BLaER1 (cell line): Measurements from ENCODE around the gene COLEC12.
"Not testable (repeated sequence)": the region's sequence is repeated elsewhere in the genome, so short reads cannot be mapped to it uniquely, and the experiment has no call there.

Source experiments
- H3K27ac ChIP-seq: shearing (Covaris generic); formaldehyde crosslinking; 2 replicates; pipeline ENCODE4 v1.8.1; 2022
- H3K27me3 ChIP-seq: shearing (Covaris generic); formaldehyde crosslinking; 2 replicates; pipeline ENCODE4 v1.8.1; 2022
- H3K36me3 ChIP-seq: shearing (Covaris generic); formaldehyde crosslinking; 2 replicates; pipeline ENCODE4 v1.8.1; 2022
- H3K4me1 ChIP-seq: shearing (Covaris generic); formaldehyde crosslinking; 2 replicates; pipeline ENCODE4 v1.8.1; 2022
- H3K4me2 ChIP-seq: shearing (Covaris generic); formaldehyde crosslinking; 2 replicates; pipeline ENCODE4 v1.8.1; 2022
- H3K4me3 ChIP-seq: shearing (Covaris generic); formaldehyde crosslinking; 2 replicates; pipeline ENCODE4 v1.8.1; 2022
- H3K9ac ChIP-seq: shearing (Covaris generic); formaldehyde crosslinking; 2 replicates; pipeline ENCODE4 v1.8.1; 2022
- H3K9me3 ChIP-seq: shearing (Covaris generic); formaldehyde crosslinking; 2 replicates; pipeline ENCODE4 v1.8.1; 2022
- H4K20me1 ChIP-seq: shearing (Covaris generic); formaldehyde crosslinking; 2 replicates; pipeline ENCODE4 v1.8.1; 2022
- Cebpa-rat ChIP-seq: shearing (Covaris generic); IDR thresholded peaks from 2 replicates; pipeline ENCODE4 v1.8.1; 2022

Gene COLEC12

DNA sequence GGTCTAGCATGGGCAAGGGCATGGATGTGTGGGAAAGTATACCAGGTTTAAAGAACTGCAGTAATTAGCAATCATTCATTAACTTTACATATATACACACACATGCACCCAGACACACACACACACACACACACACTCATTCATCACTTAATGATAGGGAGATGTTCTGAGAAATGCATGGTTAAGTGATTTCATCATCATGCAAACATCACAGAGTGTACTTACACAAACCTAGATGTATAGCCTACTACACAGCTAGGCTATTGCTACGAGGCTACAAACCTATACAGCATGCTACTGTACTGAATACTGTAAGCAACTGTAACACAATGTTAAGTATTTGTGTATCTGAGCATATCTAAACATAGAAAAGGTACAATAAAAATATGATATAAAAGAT lies 83.6 kb downstream of the COLEC12 start:
- Histone ChIP-seq H3K27ac (no peak overlapping the region), H3K36me3 (no peaks in the 10 kb centered on the region), H3K27me3 (no peaks in the 10 kb centered on the region), H3K9ac (no peak overlapping the region), H4K20me1 (no peaks in the 10 kb centered on the region), H3K4me3 (no peak overlapping the region), H3K4me1 (peaks cover 11% of the 10 kb centered on the region; the same call in 1 of the 2 replicates), H3K9me3 (no peaks in the 10 kb centered on the region), H3K4me2 (no peak overlapping the region)
- no peak for TF ChIP-seq Cebpa-rat

DNA sequence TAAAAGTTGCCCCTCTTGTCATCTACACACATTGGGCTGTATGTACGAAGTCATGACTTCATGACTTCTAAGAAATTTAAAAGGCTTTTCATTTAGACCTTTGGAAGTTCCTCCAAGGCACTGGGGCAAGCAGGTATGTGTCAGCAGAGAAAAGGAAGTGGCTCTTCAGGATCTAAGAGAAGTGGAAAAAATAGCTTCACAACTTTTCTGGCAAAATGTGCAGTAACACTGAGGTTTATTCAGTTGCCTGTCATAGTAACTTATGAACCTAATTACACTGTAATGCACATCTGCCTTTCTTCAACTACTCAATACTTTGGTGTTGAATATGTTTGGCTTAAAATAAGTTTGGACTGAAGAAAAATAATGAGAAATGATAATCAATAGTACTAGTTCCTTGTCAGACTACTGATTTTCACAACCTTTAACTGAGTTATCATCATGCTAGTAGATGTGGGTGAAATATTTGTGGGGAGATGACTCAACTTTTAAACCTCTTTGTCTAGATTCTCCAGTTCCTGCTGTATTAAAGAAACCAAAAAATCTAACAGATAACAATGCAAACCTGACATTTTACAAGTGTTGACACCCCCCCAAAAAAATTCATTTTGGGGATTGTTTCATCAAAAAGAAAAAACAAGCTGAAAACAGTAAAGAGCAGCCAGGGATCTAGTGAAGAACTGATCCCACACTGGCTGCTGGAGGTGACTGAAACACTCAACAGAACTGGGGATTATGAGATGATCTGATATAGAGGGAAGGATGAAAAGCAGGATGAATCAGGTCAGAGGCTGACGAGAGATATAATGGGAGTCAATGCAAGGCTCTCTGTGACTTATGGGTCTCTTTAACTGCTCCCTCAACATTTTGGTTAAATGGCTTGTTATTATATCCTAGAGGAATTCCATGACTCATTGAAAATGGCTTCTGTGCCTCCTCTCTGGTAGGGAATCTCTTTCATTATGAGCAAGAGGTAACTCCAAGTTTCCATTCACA lies 84.6 kb downstream of the COLEC12 start:
- 0 out of 2 replicates have a peak, but pooled peaks cover under 1% of the 10 kb centered on the region for H3K4me1 ChIP-seq
- no peak overlapping the region for H3K4me2 ChIP-seq
- H3K9me3 ChIP-seq: no peaks in the 10 kb centered on the region
- H3K27ac ChIP-seq: no peak overlapping the region
- H4K20me1 ChIP-seq: no peaks in the 10 kb centered on the region
- no peak for TF ChIP-seq Cebpa-rat
- H3K9ac ChIP-seq: no peak overlapping the region
- H3K27me3 ChIP-seq: no peaks in the 10 kb centered on the region
- H3K36me3 ChIP-seq: no peaks in the 10 kb centered on the region
- no peak overlapping the region for H3K4me3 ChIP-seq

DNA sequence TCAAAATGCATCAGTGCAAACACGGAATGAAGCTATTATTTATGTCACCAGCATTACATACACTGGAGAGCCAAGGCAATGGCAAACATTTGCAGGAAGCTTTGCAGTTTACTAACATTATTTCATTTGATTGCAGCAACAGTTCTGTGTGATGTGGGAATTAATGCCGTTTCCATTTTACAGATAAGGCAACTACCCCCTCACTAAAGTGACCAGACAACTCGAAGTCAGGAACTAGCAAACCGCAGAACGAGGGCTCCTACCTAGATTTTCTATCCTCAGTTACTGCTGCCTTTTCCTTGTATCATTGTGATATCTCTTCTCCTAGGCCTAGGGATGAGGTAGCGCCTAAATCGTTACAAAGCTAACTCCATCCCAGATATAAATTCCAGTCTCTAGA lies 85.5 kb downstream of the COLEC12 start:
- Histone ChIP-seq H3K4me1 (peaks cover 2% of the 10 kb centered on the region; the same call in 1 of the 2 replicates), H3K4me3 (no peak overlapping the region), H3K27ac (no peak overlapping the region), H3K27me3 (no peaks in the 10 kb centered on the region), H3K36me3 (no peaks in the 10 kb centered on the region), H3K4me2 (no peak overlapping the region), H4K20me1 (no peaks in the 10 kb centered on the region), H3K9me3 (no peaks in the 10 kb centered on the region; the same call in 1 of the 2 replicates), H3K9ac (no peak overlapping the region)
- TF ChIP-seq Cebpa-rat: no peak

DNA sequence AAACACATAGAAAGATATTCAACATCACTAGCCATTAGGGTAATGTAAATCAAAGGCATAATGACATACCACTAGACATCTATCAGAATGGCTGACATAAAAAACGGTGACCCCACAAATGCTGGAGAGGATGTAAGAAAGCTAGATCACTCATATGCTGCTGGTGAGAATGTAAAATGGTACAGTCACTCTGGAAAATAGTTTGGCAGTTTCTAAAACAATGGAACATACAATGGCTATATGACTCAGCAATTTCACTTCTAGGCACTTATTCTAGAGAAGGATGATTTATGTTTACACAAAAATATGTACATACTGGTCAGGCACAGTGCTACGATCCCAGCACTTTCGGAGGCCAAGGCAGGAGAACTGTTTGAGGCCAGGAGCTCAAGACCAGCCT lies 87.3 kb downstream of the COLEC12 start:
- H3K36me3 ChIP-seq: no peaks in the 10 kb centered on the region
- peaks cover 4% of the 10 kb centered on the region; the same call in 1 of the 2 replicates for H3K9me3 ChIP-seq
- H3K4me2 ChIP-seq: no peak overlapping the region
- no peaks in the 10 kb centered on the region for H3K27me3 ChIP-seq
- H3K4me1 ChIP-seq: peaks cover 8% of the 10 kb centered on the region; the same call in 1 of the 2 replicates
- H3K9ac ChIP-seq: no peak overlapping the region
- TF ChIP-seq Cebpa-rat: no peak
- no peak overlapping the region for H3K27ac ChIP-seq
- H4K20me1 ChIP-seq: no peaks in the 10 kb centered on the region
- H3K4me3 ChIP-seq: no peak overlapping the region

DNA sequence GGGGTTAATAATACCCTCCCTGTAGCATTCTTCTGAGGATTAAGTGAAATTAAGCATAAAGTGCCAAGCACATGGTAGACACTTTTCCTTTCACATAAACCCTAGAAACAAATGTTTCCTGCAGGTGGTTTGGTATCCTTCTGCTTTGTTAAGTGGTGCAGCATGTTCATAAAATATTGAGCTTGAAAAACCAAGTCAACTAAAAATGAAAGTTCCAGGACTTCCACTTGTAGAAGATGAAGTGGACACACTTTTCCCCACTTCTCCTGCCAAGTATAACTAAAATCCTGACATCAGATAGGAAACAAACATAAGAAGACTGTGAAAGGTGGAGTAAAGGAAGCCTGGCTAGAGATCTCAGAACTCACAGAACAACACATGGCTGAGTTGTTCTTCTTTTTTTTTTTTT lies 90.5 kb downstream of the COLEC12 start:
- peaks cover 27% of the 10 kb centered on the region for H3K9me3 ChIP-seq

DNA sequence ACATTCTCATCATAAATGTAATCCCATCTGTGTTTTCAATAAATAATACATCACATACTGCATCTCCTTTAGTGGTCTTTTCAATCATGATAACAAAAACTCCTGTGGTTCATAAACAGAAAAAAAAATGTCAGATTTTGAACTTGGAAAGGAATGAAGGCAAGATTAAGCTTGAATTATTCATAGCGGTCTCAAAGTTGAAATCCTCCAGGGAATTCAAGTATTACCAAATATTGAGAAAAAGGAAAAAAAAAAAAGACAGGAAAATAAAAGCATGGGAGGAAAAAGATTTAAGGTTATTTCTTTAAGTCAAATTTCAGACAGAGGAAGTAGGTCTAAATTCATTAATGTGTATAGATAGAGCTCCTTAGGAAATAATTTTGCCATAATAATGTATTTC lies 92.1 kb downstream of the COLEC12 start:
- H3K27me3 ChIP-seq: no peaks in the 10 kb centered on the region
- no peak for TF ChIP-seq Cebpa-rat
- H3K36me3 ChIP-seq: 0 out of 2 replicates have a peak, but pooled peaks cover 7% of the 10 kb centered on the region
- H4K20me1 ChIP-seq: no peaks in the 10 kb centered on the region
- no peak overlapping the region for H3K4me2 ChIP-seq
- H3K9ac ChIP-seq: no peak overlapping the region
- peaks cover 43% of the 10 kb centered on the region for H3K9me3 ChIP-seq
- no peak overlapping the region for H3K27ac ChIP-seq
- H3K4me3 ChIP-seq: no peak overlapping the region
- peaks cover 20% of the 10 kb centered on the region; the same call in 1 of the 2 replicates for H3K4me1 ChIP-seq

More for the DNA sequence above, 90.5 kb downstream of the COLEC12 start:
- no peaks in the 10 kb centered on the region for H3K27me3 ChIP-seq
- peak overlapping the region; percentile 16; the same call in 1 of the 2 replicates for H3K4me2 ChIP-seq
- H3K9ac ChIP-seq: no peak overlapping the region
- H3K4me1 ChIP-seq: peaks cover 20% of the 10 kb centered on the region; the same call in 1 of the 2 replicates
- no peak for TF ChIP-seq Cebpa-rat
- H4K20me1 ChIP-seq: no peaks in the 10 kb centered on the region
- H3K36me3 ChIP-seq: 0 out of 2 replicates have a peak, but pooled peaks cover 7% of the 10 kb centered on the region
- H3K4me3 ChIP-seq: no peak overlapping the region
- no peak overlapping the region for H3K27ac ChIP-seq

DNA sequence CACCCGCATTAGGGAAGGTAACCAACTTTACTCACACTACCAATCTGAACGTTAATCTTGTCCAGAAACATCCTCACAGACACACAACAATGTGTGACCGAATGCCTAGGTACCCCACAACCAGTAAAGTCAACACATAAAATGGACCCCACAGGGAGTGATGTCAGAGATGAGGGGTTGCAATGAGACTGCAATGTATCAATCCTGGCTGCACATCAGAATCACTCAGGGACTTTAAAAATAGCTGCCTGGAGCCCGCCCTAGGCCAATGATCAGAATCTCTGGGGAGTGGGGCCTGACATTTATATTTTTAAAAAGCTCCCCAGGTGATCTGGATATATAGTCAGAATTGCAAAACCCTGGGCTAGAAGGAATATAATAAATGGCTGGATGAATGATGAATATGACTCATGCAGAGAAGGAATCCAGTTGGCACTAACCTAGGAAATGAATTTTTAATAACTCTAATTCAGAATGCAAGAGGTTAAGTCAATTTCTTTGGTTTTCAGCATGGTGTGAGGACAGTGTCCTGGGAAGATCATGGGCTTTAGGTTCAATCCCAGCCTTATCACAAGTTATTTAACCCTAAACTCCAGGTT lies 92.8 kb downstream of the COLEC12 start:
- Histone ChIP-seq H3K4me2 (no peak overlapping the region), H3K36me3 (0 out of 2 replicates have a peak, but pooled peaks cover 7% of the 10 kb centered on the region), H3K27me3 (no peaks in the 10 kb centered on the region), H3K9me3 (peaks cover 49% of the 10 kb centered on the region), H4K20me1 (no peaks in the 10 kb centered on the region), H3K27ac (no peak overlapping the region), H3K9ac (no peak overlapping the region), H3K4me1 (peaks cover 20% of the 10 kb centered on the region; the same call in 1 of the 2 replicates), H3K4me3 (no peak overlapping the region)
- no peak for TF ChIP-seq Cebpa-rat

DNA sequence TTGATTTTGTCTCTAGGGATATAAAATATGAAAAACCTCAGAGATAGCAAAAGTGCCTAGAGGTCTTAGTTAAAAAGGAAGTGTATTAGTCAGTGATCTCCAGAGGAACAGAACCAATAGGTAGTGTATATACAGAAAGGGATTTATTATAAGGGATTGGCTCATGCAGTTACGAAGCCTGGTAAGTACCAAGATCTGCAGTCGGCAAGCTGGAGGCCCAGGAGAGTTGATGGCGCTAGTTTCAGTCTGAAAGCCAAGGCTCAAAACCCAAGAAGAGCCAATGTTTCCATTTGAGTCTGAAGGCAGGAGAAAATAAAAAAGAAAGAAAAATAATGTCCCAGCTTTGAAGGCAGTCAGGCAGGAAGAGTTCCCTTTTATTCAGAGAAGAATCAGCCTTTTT lies 93.3 kb downstream of the COLEC12 start:
- no peaks in the 10 kb centered on the region for H4K20me1 ChIP-seq
- H3K4me3 ChIP-seq: no peak overlapping the region
- H3K27me3 ChIP-seq: no peaks in the 10 kb centered on the region
- H3K27ac ChIP-seq: no peak overlapping the region
- H3K36me3 ChIP-seq: 0 out of 2 replicates have a peak, but pooled peaks cover 7% of the 10 kb centered on the region
- H3K4me2 ChIP-seq: no peak overlapping the region
- peaks cover 55% of the 10 kb centered on the region for H3K9me3 ChIP-seq
- TF ChIP-seq Cebpa-rat: no peak
- H3K4me1 ChIP-seq: peaks cover 20% of the 10 kb centered on the region; the same call in 1 of the 2 replicates
- H3K9ac ChIP-seq: no peak overlapping the region

DNA sequence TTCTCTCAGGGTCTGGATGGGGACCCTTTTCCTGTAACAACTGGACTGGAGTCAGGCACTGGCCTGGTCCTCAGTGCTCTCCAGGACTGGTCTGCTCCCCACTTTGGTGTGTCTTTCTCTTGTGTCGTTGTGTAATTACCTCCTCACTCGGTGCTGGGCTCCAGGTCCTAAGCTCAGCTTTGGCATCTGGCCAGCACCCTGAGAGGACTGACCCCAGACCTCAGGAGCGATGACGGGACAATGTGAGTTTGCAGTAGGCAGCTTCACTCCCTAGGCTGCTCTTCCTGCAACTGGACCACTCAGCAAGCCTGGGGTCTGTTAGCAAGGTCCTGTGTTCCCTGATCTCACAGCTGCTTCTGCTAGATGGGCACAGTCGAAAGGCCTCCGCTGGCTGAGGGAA lies 93.8 kb downstream of the COLEC12 start:
- peaks cover 60% of the 10 kb centered on the region for H3K9me3 ChIP-seq
- 0 out of 2 replicates have a peak, but pooled peaks cover 7% of the 10 kb centered on the region for H3K36me3 ChIP-seq
- no peaks in the 10 kb centered on the region for H4K20me1 ChIP-seq
- no peak for TF ChIP-seq Cebpa-rat
- no peak overlapping the region for H3K4me3 ChIP-seq
- H3K4me2 ChIP-seq: no peak overlapping the region
- peaks cover 20% of the 10 kb centered on the region; the same call in 1 of the 2 replicates for H3K4me1 ChIP-seq
- no peaks in the 10 kb centered on the region for H3K27me3 ChIP-seq
- H3K9ac ChIP-seq: no peak overlapping the region
- no peak overlapping the region for H3K27ac ChIP-seq

DNA sequence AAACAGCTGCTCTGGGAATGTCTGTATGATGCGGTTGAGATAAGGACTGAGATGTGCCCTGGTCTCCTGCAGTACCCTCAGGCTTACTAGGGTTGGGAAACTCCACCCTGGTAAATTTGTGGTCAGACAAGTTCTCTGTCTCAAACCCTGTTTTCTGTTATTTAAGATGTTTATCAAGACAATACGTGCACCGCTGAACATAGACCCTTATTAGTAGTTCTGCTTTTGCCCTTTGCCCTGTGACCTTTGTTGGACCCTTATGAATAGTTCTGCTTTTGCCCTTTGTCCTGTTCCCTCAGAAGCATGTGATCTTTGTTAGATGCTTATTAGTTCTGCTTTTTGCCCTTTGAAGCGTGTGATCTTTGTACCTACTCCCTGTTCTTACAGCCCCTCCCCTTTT lies 95.5 kb downstream of the COLEC12 start:
- H3K9me3 ChIP-seq: peaks cover 65% of the 10 kb centered on the region
- H3K4me1 ChIP-seq: peaks cover 18% of the 10 kb centered on the region; the same call in 1 of the 2 replicates
- H3K36me3 ChIP-seq, H4K20me1 ChIP-seq, H3K4me2 ChIP-seq, H3K9ac ChIP-seq, H3K4me3 ChIP-seq, H3K27me3 ChIP-seq, H3K27ac ChIP-seq: not testable (repeated sequence)
